ENCODE measurements around the gene SCARB1. TPM values are rescaled to one million over a fixed set of nuclear protein-coding genes. Genes with fewer than 3 reads are reported as not detected.

SCARB1 gene
- total RNA-seq, 1 donor from 2014 or later = 170 TPM

DNA sequence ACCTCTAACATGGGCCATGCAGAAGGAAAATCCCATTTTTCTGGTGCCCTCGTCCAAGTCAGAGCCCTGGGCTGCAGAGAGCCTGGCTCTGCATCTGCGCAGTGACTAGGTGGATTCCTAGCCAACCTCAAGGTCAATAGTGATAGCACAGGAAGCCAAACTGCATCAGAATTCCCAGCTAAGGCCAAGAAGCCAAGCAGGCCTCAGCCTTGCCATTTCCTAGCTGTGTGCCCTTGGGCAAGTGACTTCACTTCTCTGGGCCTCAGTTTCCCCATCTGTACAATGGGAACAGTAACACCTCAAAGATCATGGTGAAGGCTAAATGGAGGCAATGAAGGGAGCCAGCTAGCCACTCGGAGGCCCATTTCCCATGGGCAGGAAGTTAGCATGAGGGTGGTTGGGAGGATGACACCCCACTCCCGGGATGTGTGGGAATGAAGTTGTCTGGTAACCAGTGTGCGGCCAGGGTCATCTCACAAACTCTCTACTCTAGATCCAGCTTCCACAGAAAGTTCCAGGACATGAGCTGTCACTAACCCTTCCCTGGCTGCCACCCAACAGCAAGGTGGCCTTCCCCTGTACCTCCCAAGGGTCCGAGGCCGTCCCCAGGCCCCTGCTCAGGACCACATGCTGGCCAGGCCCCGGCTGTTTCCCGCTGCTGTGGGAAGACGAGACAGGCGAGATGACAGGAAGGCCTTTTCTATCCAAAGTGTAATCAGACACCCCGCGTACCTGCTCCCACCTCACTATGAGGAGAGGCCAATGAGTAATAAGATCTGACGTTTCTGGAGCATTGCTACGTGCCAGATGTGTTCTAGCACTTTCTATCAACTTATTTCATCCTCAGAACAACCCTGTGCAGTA, 125.7 kb downstream of the SCARB1 start:
- peak; percentile 33 for ATAC-seq

DNA sequence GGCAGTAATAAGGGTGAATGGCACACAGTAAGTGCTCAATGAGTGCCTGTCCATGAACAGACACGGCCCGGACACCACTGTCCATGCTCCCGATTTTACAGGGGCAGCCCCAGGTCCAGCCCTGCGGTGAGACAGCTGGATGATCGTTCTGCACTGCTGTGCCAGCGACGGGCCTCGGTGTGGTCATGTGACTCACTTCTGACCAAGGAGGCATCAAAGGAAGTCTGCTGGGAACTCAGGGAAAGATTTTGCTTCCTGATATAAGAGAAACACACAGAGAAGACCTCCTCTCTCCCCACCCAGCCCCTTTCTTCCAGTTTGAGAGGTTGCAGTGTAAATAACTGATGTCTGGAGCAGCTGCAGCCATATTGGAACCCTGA, 126.6 kb downstream of the SCARB1 start:
- ATAC-seq (no peak), DNase-seq (ENCODE audit: low spot score) (no peak)

More for the DNA sequence above, 125.7 kb downstream of the SCARB1 start:
- no peak for DNase-seq (ENCODE audit: low spot score)

DNA sequence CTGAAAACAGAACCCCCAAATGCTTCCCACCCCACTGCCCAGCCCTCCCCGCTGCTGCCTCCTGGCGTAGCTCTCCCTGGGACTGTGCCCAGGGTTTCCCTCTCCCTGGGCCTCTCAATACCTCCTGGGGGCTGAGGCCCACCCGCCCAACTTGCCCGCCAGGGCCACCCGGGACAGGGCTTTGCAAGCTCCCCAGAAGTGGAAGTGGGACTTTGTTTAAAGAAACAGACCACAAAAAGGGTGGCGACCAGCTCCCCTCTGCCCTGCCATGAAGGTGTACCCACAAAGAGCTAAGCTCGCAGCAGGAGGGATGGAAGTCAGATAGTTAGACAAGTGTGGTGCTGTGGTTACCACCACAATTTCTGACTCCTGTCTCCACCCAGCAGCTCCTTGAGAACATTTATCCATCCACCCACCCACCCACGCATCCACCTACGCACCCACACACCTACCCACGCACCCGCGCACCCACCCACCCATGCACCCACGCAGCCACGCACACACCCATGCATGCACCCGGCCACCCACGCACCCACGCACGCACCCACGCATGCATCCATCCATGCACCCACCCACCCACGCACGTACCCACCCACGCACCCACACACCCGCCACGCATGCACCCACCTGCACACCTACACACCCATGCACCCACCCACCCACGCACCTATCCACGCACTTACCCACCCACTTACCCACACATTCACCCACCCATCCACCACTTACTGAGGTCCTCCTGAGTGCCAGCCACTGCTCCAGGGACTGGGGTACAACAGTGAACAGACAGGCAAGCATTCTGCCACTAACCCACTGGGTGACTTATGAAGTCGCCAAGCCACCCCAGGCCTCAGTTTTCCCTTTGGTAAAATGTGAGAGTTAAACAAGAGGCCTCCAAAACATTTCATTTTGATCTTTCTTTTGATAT, 127.3 kb downstream of the SCARB1 start:
- ATAC-seq = no peak
- DNase-seq (ENCODE audit: low spot score) = no peak

- no peak for ATAC-seq
- no peak for DNase-seq (ENCODE audit: low spot score)
Measured at GRCh38 chr12:124734224-124734788, 129.4 kb downstream of the SCARB1 start.

- no peak for ATAC-seq
- no peak for DNase-seq (ENCODE audit: low spot score)
Measured at GRCh38 chr12:124733086-124733485, 130.6 kb downstream of the SCARB1 start.

DNA sequence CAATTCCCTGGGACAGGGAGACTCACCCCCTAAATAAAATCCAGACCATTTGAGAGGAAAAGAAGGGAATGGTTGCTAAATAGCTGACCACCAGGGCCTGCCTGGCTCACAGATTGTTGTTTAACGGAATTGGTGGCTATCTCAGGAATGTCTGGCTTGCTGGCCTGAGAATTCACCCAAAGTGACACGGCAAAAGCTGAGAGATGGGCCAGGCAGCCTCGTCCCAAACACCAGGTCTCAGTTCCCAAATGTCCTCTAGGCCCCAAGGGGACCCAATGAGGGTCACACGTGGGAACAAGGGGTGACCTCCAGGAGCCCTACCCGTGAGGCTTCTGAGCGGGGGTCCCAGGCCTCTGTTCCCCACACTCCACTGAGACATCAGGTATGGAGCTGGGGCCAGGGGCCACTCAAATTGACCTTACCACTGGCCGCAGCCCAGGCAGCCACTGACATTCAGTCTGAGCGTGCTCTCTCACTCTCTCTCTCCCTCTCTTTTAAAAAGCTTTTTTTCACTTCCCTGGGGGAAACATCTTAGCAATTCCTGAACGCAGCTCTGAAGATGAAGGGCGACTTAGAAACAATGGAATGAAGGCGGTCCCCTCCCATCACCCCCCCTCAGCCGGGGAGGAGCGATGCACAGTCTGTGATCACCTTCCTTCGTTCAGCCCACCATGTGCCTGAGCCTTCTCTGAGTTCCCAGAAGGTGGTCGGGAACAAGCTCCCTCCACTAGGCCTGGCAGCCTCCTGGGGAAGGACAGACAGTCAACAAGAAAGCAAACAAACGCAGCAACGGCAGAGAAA, 131.2 kb downstream of the SCARB1 start:
- no peak for ATAC-seq
- DNase-seq (ENCODE audit: low spot score) = no peak

DNA sequence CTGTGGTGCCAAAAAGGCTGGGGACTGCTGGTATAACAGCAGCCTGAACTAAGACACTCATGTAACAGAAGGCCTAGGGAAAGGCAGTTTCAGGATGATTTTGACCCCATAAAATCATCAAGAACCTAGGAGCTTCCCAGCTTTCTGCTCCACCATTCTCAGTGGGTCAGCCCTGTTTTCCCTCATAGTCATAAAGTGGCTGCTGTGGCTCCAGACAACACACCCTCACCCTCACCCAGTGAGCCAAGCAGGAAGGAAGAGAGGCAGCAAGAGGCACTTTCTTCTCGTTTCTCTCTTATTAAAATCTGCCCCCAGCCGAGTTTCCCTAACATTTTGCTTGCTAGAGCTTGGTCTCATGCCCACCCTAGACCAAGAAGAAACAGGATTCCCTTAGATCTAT, 131.8 kb downstream of the SCARB1 start:
- DNase-seq (ENCODE audit: low spot score) (no peak), ATAC-seq (no peak)

GRCh38 chr12:124730455-124730932, 133.2 kb downstream of the SCARB1 start:
- ATAC-seq = no peak

DNA sequence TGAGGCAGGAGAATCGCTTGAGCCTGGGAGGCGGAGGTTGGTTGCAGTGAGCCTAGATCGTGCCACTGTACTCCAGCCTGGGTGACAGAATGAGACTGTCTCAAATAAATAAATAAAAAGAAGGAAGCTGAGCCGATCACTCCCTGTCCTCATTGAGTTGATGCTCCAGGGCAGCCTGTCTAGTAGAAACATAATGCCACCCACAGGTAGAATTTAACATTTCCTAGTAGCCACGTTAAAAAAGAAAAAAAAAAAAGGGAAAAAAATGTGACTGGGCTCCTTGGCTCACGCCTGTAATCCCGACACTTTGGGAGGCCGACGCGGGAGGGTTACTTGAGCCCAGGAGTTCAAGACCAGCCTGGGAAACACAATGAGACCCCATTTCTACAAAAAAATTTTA, 135.7 kb downstream of the SCARB1 start:
- peak; percentile 57 for ATAC-seq
- no peak for DNase-seq (ENCODE audit: low spot score)

More at GRCh38 chr12:124730455-124730932, 133.2 kb downstream of the SCARB1 start:
- DNase-seq (ENCODE audit: low spot score) = no peak

- ATAC-seq = peak; percentile 92
- peak; percentile 98 for DNase-seq (ENCODE audit: low spot score)
Measured at GRCh38 chr12:124727264-124727800, 136.3 kb downstream of the SCARB1 start.

Other genes with a start within 250 kb of the SCARB1 start
- gene UBC, start 50.8 kb upstream of the SCARB1 start, total RNA-seq = 436 TPM
- 6.3 TPM for gene DHX37, start 125.3 kb upstream of the SCARB1 start, total RNA-seq
- gene BRI3BP, start 129.8 kb upstream of the SCARB1 start, total RNA-seq = 7.4 TPM
- gene AACS, start 201.6 kb upstream of the SCARB1 start, total RNA-seq = 3.6 TPM

All from left lobe of liver (tissue), 2 donors.